HCT116 (cell line): ENCODE results near the gene CST6. TPM values are rescaled to one million over a fixed set of nuclear protein-coding genes. Genes with fewer than 3 reads are reported as not detected.
A peak's percentile ranks its signal among the peaks of the same experiment; 100 is the strongest.

Experiments used
- ATAC-seq: fragments of 200-7000 bp; cut with Tn5 transposase; 2 replicates; pipeline ENCODE4 v1.9.1; 2020; ENCODE audit warnings: mild to moderate bottlenecking, moderate library complexity
- BruUV-seq: library from RNA; stranded (reverse); fragments of 400-500 nt; replicated peaks from 2 replicates; lab custom pipeline; 2021; lab: Mats Ljungman, UMichigan
- CTCF ChIA-PET: fragments of 300-600 bp; sonication (Branson Sonifier 250); formaldehyde crosslinking; loops from one replicate; lab custom pipeline; 2021; ENCODE audit warnings: antibody characterized with exemption; lab: Charles Lee
- POLR2A ChIA-PET: fragments of 300-600, 350-600 bp; sonication (Branson Sonifier 250); formaldehyde crosslinking; loops from one replicate; lab custom pipeline; 2021; ENCODE audit warnings: antibody characterized with exemption; lab: Charles Lee
- RAD21 ChIA-PET, 2 experiments: fragments of 300-600 bp; sonication (Branson Sonifier 250); formaldehyde crosslinking; loops; one replicate each; lab custom pipeline; 2023; ENCODE audit warnings: low total read pairs in 2 of 2; ENCODE audit not compliant: uncharacterized antibody in 2 of 2, unreplicated experiment in 2 of 2, low non-redundant PET in 1 of 2; lab: Charles Lee
- DNase-seq: peaks from one replicate; pipeline ENCODE4 v3.0.0-alpha.2; 2010; ENCODE audit warnings: low read depth, low spot score
- H2AFZ ChIP-seq: fragments of 200-600 bp; shearing (Covaris generic), sonication (generic); 2 replicates; pipeline ENCODE4 v1.6.1; 2017; ENCODE audit warnings: low read depth, mixed run types, mixed read lengths, antibody characterized with exemption, low read length; ENCODE audit not compliant: poor library complexity, severe bottlenecking
- H3K27ac ChIP-seq: 2 replicates; pipeline ENCODE4 v1.5.1; 2012; ENCODE audit warnings: low read depth, low read length
- H3K27me3 ChIP-seq: fragments of 200-600 bp; sonication (generic); 2 replicates; pipeline ENCODE4 v1.6.1; 2016; ENCODE audit warnings: mixed run types, low read length, mixed read lengths; ENCODE audit not compliant: insufficient read depth
- H3K36me3 ChIP-seq, 2 experiments: fragments of 200-500 bp in 1 of 2; fragments of 200-600 bp in 1 of 2; sonication (Bioruptor generic) in 1 of 2; sonication (generic) in 1 of 2; 2 replicates each; pipeline versions ENCODE4 v1.5.1 to v1.6.1; 2014 to 2016; ENCODE audit warnings: low read length in 2 of 2, inconsistent platforms in 1 of 2, mixed read lengths in 1 of 2, mixed run types in 1 of 2; ENCODE audit not compliant: insufficient read depth in 2 of 2, control insufficient read depth in 1 of 2
- H3K4me1 ChIP-seq, 2 experiments: fragments of 200-600 bp in 1 of 2; sonication (generic) in 1 of 2; 2 replicates each; pipeline versions ENCODE4 v1.5.1 to v1.6.1; 2012 to 2017; ENCODE audit warnings: low read length in 2 of 2, inconsistent platforms in 1 of 2, mild to moderate bottlenecking in 1 of 2, mixed read lengths in 1 of 2, mixed run types in 1 of 2, moderate library complexity in 1 of 2; ENCODE audit not compliant: insufficient read depth in 2 of 2, control insufficient read depth in 1 of 2
- H3K4me2 ChIP-seq: fragments of 200-600 bp; sonication (generic); 2 replicates; pipeline ENCODE4 v1.6.1; 2017; ENCODE audit warnings: mixed run types, low read length, mixed read lengths
- H3K4me3 ChIP-seq, 2 experiments: fragments of 200-600 bp in 1 of 2; sonication (generic) in 1 of 2; replicated peaks in 1 of 2; 2 replicates each; pipeline ENCODE4 v1.5.1; 2011 to 2016; ENCODE audit warnings: low read length in 2 of 2, control low read depth in 1 of 2, low read depth in 1 of 2, mild to moderate bottlenecking in 1 of 2, mixed read lengths in 1 of 2, mixed run types in 1 of 2
- H3K79me2 ChIP-seq: fragments of 200-600 bp; sonication (generic); 2 replicates; pipeline ENCODE4 v1.6.1; 2017; ENCODE audit warnings: mild to moderate bottlenecking, mixed run types, low read length, moderate library complexity, mixed read lengths; ENCODE audit not compliant: insufficient read depth
- H3K9ac ChIP-seq: fragments of 200-600 bp; sonication (generic); 2 replicates; pipeline ENCODE4 v1.6.1; 2016; ENCODE audit warnings: low read length, mixed read lengths
- H3K9me2 ChIP-seq: fragments of 200-600 bp; sonication (generic), shearing (Covaris generic); 2 replicates; pipeline ENCODE4 v1.6.1; 2017; ENCODE audit warnings: mixed run types, mild to moderate bottlenecking, moderate library complexity; ENCODE audit not compliant: insufficient read depth
- H3K9me3 ChIP-seq, 2 experiments: fragments of 200-500 bp in 1 of 2; fragments of 200-600 bp in 1 of 2; sonication (Bioruptor generic) in 1 of 2; sonication (generic) in 1 of 2; 2 replicates each; pipeline ENCODE4 v1.6.1; 2014 to 2017; ENCODE audit warnings: low read length in 2 of 2, mixed read lengths in 2 of 2, inconsistent platforms in 1 of 2, low read depth in 1 of 2, mild to moderate bottlenecking in 1 of 2, mixed run types in 1 of 2, moderate library complexity in 1 of 2; ENCODE audit not compliant: control insufficient read depth in 1 of 2, insufficient read depth in 1 of 2
- H4K20me1 ChIP-seq: fragments of 200-600 bp; sonication (generic), shearing (Covaris generic); 2 replicates; pipeline ENCODE4 v1.6.1; 2017; ENCODE audit warnings: mixed run types, mild to moderate bottlenecking, moderate library complexity; ENCODE audit not compliant: insufficient read depth
- REST ChIP-seq: IDR thresholded peaks from 2 replicates; pipeline ENCODE4 v1.6.1; 2012; ENCODE audit warnings: low read depth
- SIN3A ChIP-seq: IDR thresholded peaks from 2 replicates; pipeline ENCODE4 v1.6.1; 2012; ENCODE audit warnings: low read depth
- ZFX ChIP-seq: fragments of 450-650 bp; IDR thresholded peaks from 2 replicates; pipeline ENCODE4 v1.6.1; 2017
- intact Hi-C: fragments of 100-400 bp; cut with micrococcal nuclease; formaldehyde crosslinking; loops from 2 replicates; pipeline ENCODE4 v1.10.0; 2022
- total RNA-seq: library from RNA; stranded (reverse); gene quantifications from one replicate; pipeline ENCODE4 v1.2.1, GENCODE V29; 2021; ENCODE audit not compliant: unreplicated experiment
- TF ChIP-seq, protein P1 (sequence below): IDR thresholded peaks from 2 replicates; pipeline ENCODE4 v1.6.1; 2011; ENCODE audit warnings: mild to moderate bottlenecking, low read length, moderate library complexity; ENCODE audit not compliant: insufficient replicate concordance; ENCODE audit errors: extremely low read depth

CST6 gene
- total RNA-seq, 1 experiment from 2014 or later: 68.1 TPM

DNA sequence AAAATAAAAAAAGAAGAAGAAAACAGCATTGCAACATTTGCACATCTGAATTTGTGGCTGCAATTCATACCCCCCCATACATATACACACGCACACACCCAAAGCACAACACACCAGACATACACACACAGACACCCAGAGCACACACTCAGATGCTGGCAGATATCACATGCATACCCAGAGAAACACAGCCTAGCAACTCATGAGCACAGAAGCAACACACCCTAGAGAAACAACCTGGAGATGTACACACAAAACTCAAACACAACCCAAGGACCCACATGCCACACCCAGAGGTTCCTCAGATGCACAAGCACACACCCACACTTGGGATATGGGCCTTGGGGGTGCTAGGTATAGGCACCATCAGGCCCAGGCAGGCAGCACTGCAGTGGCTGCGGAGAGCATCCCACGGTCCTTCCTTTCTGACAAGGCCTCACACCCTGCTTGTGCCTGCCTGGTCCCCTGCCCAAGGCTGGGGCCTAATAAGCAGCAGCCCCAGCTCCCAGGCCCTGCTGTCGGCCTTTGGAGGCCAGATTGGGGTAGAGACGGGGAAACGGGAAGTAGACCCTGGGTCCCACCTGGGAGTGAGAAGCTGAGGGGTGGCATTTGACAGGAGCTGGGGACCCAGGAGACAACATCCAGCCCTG lies 3.1 kb downstream of the CST6 start:
- intact Hi-C loops: no loop called here
- POLR2A ChIA-PET: interaction anchor here (0.7 kb wide), 1 partner anchor 54 kb away, joined by 3 read pairs; no protein-coding TSS in a partner anchor

GRCh38 chr11:66015454-66015881 lies 3.7 kb downstream of the CST6 start:
- intact Hi-C loops: no loop called here
- no peaks in the 10 kb centered on the region for H4K20me1 ChIP-seq
- POLR2A ChIA-PET: no interaction called here
- H3K27ac ChIP-seq: peak overlapping the region; percentile 98
- H3K27me3 ChIP-seq: no peaks in the 10 kb centered on the region
- H3K4me1 ChIP-seq: peaks cover 56 to 94% of the 10 kb centered on the region in 2 experiments
- H3K9me2 ChIP-seq: no peaks in the 10 kb centered on the region
- no peaks in the 10 kb centered on the region for H3K9me3 ChIP-seq
- TF ChIP-seq, protein P1, sequence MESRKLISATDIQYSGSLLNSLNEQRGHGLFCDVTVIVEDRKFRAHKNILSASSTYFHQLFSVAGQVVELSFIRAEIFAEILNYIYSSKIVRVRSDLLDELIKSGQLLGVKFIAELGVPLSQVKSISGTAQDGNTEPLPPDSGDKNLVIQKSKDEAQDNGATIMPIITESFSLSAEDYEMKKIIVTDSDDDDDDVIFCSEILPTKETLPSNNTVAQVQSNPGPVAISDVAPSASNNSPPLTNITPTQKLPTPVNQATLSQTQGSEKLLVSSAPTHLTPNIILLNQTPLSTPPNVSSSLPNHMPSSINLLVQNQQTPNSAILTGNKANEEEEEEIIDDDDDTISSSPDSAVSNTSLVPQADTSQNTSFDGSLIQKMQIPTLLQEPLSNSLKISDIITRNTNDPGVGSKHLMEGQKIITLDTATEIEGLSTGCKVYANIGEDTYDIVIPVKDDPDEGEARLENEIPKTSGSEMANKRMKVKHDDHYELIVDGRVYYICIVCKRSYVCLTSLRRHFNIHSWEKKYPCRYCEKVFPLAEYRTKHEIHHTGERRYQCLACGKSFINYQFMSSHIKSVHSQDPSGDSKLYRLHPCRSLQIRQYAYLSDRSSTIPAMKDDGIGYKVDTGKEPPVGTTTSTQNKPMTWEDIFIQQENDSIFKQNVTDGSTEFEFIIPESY: no peak
- TF ChIP-seq REST: no peak
- TF ChIP-seq ZFX: peak; percentile 53; the same call in 1 of the 2 replicates
- peaks cover 11% of the 10 kb centered on the region; the same call in 1 of the 2 replicates for H3K79me2 ChIP-seq
- RAD21 ChIA-PET: no interaction called here
- DNase-seq (peak; percentile 56), ATAC-seq (peak; percentile 61)
- peak overlapping the region; percentile 67 for H3K4me2 ChIP-seq
- H3K36me3 ChIP-seq: no peaks in the 10 kb centered on the region
- no peak overlapping the region for H2AFZ ChIP-seq
- H3K9ac ChIP-seq: peak overlapping the region; percentile 60
- no TSS peak for BruUV-seq
- peak overlapping the region; percentile 10 to 37 for H3K4me3 ChIP-seq
- CTCF ChIA-PET: interaction anchor here (0.5 kb wide), 1 partner anchor 246 kb away, joined by 5 read pairs; no protein-coding TSS in a partner anchor

More for the DNA sequence above, 3.1 kb downstream of the CST6 start:
- Histone ChIP-seq H2AFZ (no peak overlapping the region), H3K27ac (peak overlapping the region; percentile 98), H3K9me3 (no peaks in the 10 kb centered on the region), H3K36me3 (no peaks in the 10 kb centered on the region), H3K4me1 (peaks cover 58 to 94% of the 10 kb centered on the region in 2 experiments), H3K27me3 (no peaks in the 10 kb centered on the region), H3K79me2 (peaks cover 11% of the 10 kb centered on the region; the same call in 1 of the 2 replicates), H3K9me2 (no peaks in the 10 kb centered on the region), H3K4me2 (peak overlapping the region; percentile 67), H3K9ac (peak overlapping the region; percentile 60), H4K20me1 (no peaks in the 10 kb centered on the region), H3K4me3 (peak overlapping the region in 1 of 2 experiments; percentile 37; a peak in 2 of 4 replicates)
- ChIA-PET RAD21 (no interaction called here), CTCF (interaction anchor here (0.5 kb wide), 1 partner anchor 245 kb away, joined by 5 read pairs; no protein-coding TSS in a partner anchor)
- TF ChIP-seq ZFX (peak; percentile 71), SIN3A (no peak)
- ATAC-seq: peak; percentile 19
- DNase-seq: no peak
- TSS peak; percentile 52 for BruUV-seq
